Measurements from ENCODE around the gene NIPBL. TPM values are rescaled to one million over a fixed set of nuclear protein-coding genes. Genes with fewer than 3 reads are reported as not detected.

Gene NIPBL
- total RNA-seq, 1 experiment from 2014 or later: 61.3 TPM

- H3K4ac ChIP-seq (ENCODE audit: low read depth, low read length): no peak overlapping the region
- H2BK20ac ChIP-seq (ENCODE audit: low read depth, low read length, poor library complexity, severe bottlenecking): no peak overlapping the region
- no peaks in the 10 kb centered on the region for H3K79me1 ChIP-seq (ENCODE audit: insufficient read depth, low read depth, low read length, poor library complexity, severe bottlenecking)
- no peak overlapping the region for H3K56ac ChIP-seq (ENCODE audit: insufficient read length, low read depth, low read length)
- H2AK5ac ChIP-seq (ENCODE audit: insufficient read length, low read length): no peak overlapping the region
- no peak overlapping the region for H3K14ac ChIP-seq (ENCODE audit: insufficient read depth, low read length)
- H4K91ac ChIP-seq (ENCODE audit: insufficient read length, low read depth, low read length): no peak overlapping the region
- H4K5ac ChIP-seq (ENCODE audit: insufficient read length, low read depth, low read length): no peak overlapping the region
- no peaks in the 10 kb centered on the region for H3K4me1 Mint-ChIP-seq
- H3K9ac ChIP-seq (ENCODE audit: extremely low read depth, insufficient read length, low read length): no peak overlapping the region
- H2BK12ac ChIP-seq (ENCODE audit: insufficient read length, low read depth, low read length): no peak overlapping the region
- H2BK120ac ChIP-seq (ENCODE audit: low read depth, low read length, poor library complexity, severe bottlenecking): no peak overlapping the region
- H3K27me3 Mint-ChIP-seq (ENCODE audit: low read depth): no peaks in the 10 kb centered on the region
- no peaks in the 10 kb centered on the region for H3K79me2 ChIP-seq (ENCODE audit: insufficient read depth, low read length)
- DNase-seq: no peak
- H2BK15ac ChIP-seq (ENCODE audit: low read depth, low read length): no peak overlapping the region
- no peak overlapping the region for H4K8ac ChIP-seq (replicated peaks; ENCODE audit: insufficient read length, low read depth, low read length)
- TF ChIP-seq, protein P1, sequence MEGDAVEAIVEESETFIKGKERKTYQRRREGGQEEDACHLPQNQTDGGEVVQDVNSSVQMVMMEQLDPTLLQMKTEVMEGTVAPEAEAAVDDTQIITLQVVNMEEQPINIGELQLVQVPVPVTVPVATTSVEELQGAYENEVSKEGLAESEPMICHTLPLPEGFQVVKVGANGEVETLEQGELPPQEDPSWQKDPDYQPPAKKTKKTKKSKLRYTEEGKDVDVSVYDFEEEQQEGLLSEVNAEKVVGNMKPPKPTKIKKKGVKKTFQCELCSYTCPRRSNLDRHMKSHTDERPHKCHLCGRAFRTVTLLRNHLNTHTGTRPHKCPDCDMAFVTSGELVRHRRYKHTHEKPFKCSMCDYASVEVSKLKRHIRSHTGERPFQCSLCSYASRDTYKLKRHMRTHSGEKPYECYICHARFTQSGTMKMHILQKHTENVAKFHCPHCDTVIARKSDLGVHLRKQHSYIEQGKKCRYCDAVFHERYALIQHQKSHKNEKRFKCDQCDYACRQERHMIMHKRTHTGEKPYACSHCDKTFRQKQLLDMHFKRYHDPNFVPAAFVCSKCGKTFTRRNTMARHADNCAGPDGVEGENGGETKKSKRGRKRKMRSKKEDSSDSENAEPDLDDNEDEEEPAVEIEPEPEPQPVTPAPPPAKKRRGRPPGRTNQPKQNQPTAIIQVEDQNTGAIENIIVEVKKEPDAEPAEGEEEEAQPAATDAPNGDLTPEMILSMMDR (conservative IDR thresholded peaks at IDR 0.05): no peak
- H3K9me3 ChIP-seq (ENCODE audit: control insufficient read depth, low read depth, low read length): no peaks in the 10 kb centered on the region
- peaks cover 7 to 36% (median 33%) of the 10 kb centered on the region in 3 experiments; a peak in 6 of 7 replicates for H3K36me3 Mint-ChIP-seq (ENCODE audit: insufficient read depth in 1 of 3, low read depth in 3 of 3)
- no peak overlapping the region for H3K23ac ChIP-seq (ENCODE audit: insufficient read length, low read depth, low read length)
- H3K9me3 Mint-ChIP-seq: no peaks in the 10 kb centered on the region; a peak in 1 of 5 replicates
- H3K23me2 ChIP-seq (ENCODE audit: insufficient read length, low read depth, low read length, poor library complexity, severe bottlenecking): no peaks in the 10 kb centered on the region
- no peak overlapping the region for H3K4me3 Mint-ChIP-seq
- no peak overlapping the region for H3K18ac ChIP-seq (ENCODE audit: insufficient read length, low read depth, low read length)
- no peak overlapping the region for H3T11ph ChIP-seq (ENCODE audit: low read length)
- H3K27me3 ChIP-seq (ENCODE audit: insufficient read depth, low read length): no peaks in the 10 kb centered on the region
- no peak overlapping the region for H3K4me2 ChIP-seq (ENCODE audit: insufficient read depth, insufficient read length, low read length)
- no peak overlapping the region for H2BK5ac ChIP-seq (ENCODE audit: insufficient read length, low read length)
- no peak overlapping the region; a peak in 1 of 7 replicates for H3K27ac Mint-ChIP-seq
- H4K20me1 ChIP-seq (ENCODE audit: control insufficient read depth, insufficient read depth, insufficient read length): no peaks in the 10 kb centered on the region
- no peak overlapping the region for H2AFZ ChIP-seq (ENCODE audit: low read length)
- H3K27ac ChIP-seq (ENCODE audit: insufficient read length, low read depth, low read length): no peak overlapping the region
- no CpG with 5 or more reads among the region's 7 CpGs for WGBS (ENCODE audit: extremely low coverage, insufficient read length, low lambda C conversion rate)
- H3K4me1 ChIP-seq (ENCODE audit: insufficient read depth, low read length): no peaks in the 10 kb centered on the region
Observed at GRCh38 chr5:37063739-37064138, 187.2 kb downstream of the NIPBL start.

All from H9 (cell line).